NT2/D1 (cell line): ENCODE measurements around the gene BTG4.

Experiments
- DNase-seq: peaks from one replicate; pipeline ENCODE4 v3.0.0-alpha.2; 2011; ENCODE audit warnings: low read depth, low spot score
- H3K27me3 ChIP-seq: 2 replicates; pipeline ENCODE4 v1.6.0; 2011; ENCODE audit warnings: mild to moderate bottlenecking; ENCODE audit not compliant: insufficient read length, insufficient read depth
- H3K36me3 ChIP-seq: 2 replicates; pipeline ENCODE4 v1.6.1; 2011; ENCODE audit warnings: mild to moderate bottlenecking, low read length, mixed read lengths; ENCODE audit not compliant: insufficient read depth, insufficient read length
- H3K4me1 ChIP-seq: 2 replicates; pipeline ENCODE4 v1.5.1; 2011; ENCODE audit not compliant: insufficient read depth, insufficient read length
- H3K4me3 ChIP-seq: 2 replicates; pipeline ENCODE4 v1.5.1; 2011; ENCODE audit warnings: low read depth; ENCODE audit not compliant: insufficient read length
- H3K9ac ChIP-seq: 2 replicates; pipeline ENCODE4 v1.6.0; 2011; ENCODE audit warnings: low read depth; ENCODE audit not compliant: insufficient read length
- H3K9me3 ChIP-seq: 2 replicates; pipeline ENCODE4 v1.5.1; 2011; ENCODE audit warnings: mild to moderate bottlenecking, low read length; ENCODE audit not compliant: insufficient read depth
- SUZ12 ChIP-seq: IDR thresholded peaks from 2 replicates; pipeline ENCODE4 v1.6.1; 2011; ENCODE audit not compliant: insufficient read length, insufficient read depth; ENCODE audit errors: extremely low read depth
- YY1 ChIP-seq: IDR thresholded peaks from 2 replicates; pipeline ENCODE4 v1.6.1; 2011; ENCODE audit not compliant: insufficient read length, insufficient read depth
- ZNF274 ChIP-seq: IDR thresholded peaks from 2 replicates; pipeline ENCODE4 v1.6.1; 2011; ENCODE audit warnings: mild to moderate bottlenecking, low read depth, low read length

BTG4 gene

DNA sequence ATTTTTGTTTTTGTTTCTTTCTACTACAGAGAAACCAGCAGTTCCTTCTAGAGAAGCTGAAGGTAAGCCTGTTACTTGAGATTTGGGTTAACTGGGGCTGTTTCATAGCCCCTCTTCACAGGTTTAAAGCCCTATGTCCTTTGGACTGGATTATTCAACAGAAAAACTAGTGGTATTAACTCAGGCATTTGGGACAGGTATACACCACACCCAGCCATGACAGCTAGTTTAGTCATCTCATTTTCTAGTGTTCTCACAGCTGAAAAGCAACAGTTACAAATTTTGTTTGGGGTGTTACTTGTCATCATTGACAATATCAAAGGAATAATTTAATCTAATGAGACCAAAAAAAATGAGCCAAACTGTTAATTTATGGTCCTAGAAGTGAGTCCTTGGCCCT lies 42.3 kb upstream of the BTG4 start:
- Histone ChIP-seq H3K4me3 (no peak overlapping the region), H3K36me3 (peaks cover 6% of the 10 kb centered on the region), H3K9ac (no peak overlapping the region), H3K27me3 (no peaks in the 10 kb centered on the region), H3K4me1 (no peaks in the 10 kb centered on the region), H3K9me3 (peaks cover 17% of the 10 kb centered on the region)
- no peak for DNase-seq
- TF ChIP-seq SUZ12, result no peak
- TF ChIP-seq ZNF274, result no peak
- TF ChIP-seq YY1, result no peak

DNA sequence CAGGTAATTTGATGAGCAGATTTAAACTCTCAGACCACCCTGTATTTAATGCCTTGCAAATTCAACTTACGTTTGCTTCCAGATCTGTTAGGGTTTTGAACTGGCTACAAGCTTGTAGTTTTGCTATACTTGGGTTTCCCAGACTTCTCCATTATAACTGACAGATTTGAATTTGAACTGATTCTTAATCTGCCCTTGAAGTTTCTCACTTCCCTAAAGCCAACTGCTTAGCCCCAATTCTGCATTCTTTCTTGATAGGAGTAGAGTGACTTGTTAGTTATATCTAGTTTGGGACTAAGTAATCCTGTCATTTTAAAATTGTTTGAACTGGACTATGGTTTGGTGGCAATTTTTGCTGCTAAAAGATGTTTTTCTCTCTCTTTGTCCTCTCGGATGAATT lies 38.1 kb upstream of the BTG4 start:
- Histone ChIP-seq H3K27me3 (no peaks in the 10 kb centered on the region), H3K9me3 (peaks cover 2% of the 10 kb centered on the region; the same call in 1 of the 2 replicates), H3K4me3 (no peak overlapping the region), H3K36me3 (peaks cover 17% of the 10 kb centered on the region), H3K9ac (no peak overlapping the region), H3K4me1 (no peaks in the 10 kb centered on the region)
- DNase-seq, result no peak
- no peak for TF ChIP-seq ZNF274
- no peak for TF ChIP-seq YY1
- TF ChIP-seq SUZ12, result no peak

DNA sequence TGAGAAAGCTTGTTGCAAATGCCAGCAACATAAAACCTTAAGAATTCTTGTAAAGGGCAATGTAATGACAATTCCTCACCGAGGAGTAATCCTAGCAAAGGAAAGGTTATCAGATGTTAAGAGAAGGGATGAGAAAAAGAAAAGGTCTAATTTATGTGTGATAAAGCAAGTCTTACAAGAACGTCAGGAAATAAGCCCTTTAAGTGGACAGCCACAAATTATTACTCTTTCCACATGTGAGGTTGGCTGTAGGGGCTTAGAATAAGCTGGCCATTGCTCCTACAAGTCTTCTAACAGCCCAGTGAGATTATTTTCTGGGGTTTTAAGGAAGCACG lies 37.6 kb upstream of the BTG4 start:
- no peaks in the 10 kb centered on the region for H3K27me3 ChIP-seq
- TF ChIP-seq SUZ12 (no peak), YY1 (no peak), ZNF274 (no peak)
- no peaks in the 10 kb centered on the region for H3K4me1 ChIP-seq
- peaks cover 19% of the 10 kb centered on the region for H3K36me3 ChIP-seq
- H3K9me3 ChIP-seq, result no peaks in the 10 kb centered on the region
- H3K4me3 ChIP-seq, result no peak overlapping the region
- no peak for DNase-seq
- H3K9ac ChIP-seq, result no peak overlapping the region

DNA sequence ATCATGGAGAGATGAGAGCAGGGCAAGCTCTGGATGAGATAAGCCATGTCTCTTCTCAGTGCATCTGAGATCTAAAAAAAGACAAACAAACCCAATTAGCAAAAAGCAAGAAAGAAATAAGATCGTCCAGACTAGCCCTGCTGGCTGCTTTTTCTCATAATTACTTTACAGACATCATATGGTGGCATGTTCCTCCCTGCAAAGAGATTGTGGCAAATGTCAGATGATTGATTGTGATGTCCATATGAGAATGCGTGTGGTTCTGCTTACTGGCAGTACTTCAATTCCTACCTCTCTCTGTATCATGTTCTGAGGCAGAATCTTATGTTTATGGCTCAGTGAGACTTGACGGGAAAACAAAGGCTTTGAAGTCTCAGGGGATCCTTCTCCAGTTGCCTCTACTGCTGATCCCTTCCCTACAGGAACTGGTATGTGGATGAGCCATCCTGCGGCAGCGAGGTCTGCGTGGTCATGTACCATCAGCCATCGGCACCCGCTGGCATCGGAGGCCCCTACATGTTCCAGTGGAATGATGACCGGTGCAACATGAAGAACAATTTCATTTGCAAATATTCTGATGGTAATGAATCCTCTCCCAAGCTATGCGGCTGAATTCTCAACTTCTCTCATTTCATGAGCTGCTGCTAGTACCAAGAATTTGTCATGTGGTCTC lies 37.1 kb upstream of the BTG4 start:
- H3K27me3 ChIP-seq, result no peaks in the 10 kb centered on the region
- no peak for TF ChIP-seq YY1
- TF ChIP-seq SUZ12, result no peak
- TF ChIP-seq ZNF274, result no peak
- H3K36me3 ChIP-seq, result peaks cover 21% of the 10 kb centered on the region
- DNase-seq, result no peak
- H3K9ac ChIP-seq, result no peak overlapping the region
- H3K4me1 ChIP-seq, result no peaks in the 10 kb centered on the region
- H3K4me3 ChIP-seq, result no peak overlapping the region
- H3K9me3 ChIP-seq, result no peaks in the 10 kb centered on the region

DNA sequence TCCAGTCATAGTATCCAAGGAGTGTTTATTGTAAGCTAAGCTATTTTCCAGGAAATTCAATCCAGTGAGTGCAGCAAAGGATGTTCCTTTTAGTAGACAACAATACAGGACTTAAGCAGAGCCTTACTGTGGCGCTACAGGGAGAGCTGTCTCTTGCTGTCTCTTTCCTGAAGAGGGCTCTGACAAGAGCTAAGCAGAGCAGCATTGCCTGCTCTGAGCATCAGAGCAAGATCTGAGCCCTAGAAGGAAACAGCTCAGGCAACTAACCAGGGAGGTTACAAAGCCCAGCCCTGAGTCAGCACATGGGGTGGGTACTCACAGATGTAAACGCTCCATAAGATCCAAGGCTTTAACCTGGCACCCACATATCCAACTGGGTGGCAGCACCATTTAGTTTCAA lies 36.3 kb upstream of the BTG4 start:
- no peak for DNase-seq
- H3K4me3 ChIP-seq, result no peak overlapping the region
- TF ChIP-seq ZNF274 (no peak), YY1 (no peak), SUZ12 (no peak)

DNA sequence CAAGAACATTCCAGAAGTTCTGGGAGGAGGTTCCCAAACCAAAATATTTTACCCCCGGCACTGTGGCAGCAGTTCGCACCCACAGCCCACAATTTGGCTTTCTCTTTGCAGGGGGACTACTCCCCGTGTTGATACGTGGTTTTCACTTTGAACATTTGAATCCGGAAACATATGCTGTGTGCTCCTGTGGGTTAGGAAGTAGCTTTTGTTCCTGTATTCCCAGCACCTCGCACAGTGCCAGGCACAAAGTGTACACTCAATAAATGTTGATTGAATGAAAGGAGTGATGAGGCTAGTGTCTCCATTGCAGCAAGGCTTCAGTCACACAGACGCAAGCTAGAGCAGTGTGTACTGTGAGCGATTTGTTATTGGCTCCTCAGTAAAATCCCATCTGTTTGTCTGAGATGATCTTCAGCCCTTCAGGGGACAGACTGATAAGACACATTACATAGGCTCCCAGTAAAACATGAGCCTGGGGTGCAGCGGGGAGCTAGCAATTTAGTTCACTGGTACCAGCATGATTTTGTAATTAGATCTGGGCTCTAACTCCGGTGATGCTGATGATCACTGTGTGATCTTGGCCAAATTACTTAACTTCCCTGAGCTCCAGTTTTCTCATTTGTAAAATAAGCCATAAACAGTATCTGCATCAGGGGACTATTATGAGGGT lies 30.6 kb upstream of the BTG4 start:
- no peak overlapping the region for H3K4me3 ChIP-seq
- peaks cover 55% of the 10 kb centered on the region for H3K27me3 ChIP-seq
- no peak overlapping the region for H3K9ac ChIP-seq

More for the DNA sequence above, 36.3 kb upstream of the BTG4 start:
- peaks cover 24% of the 10 kb centered on the region for H3K36me3 ChIP-seq
- no peaks in the 10 kb centered on the region for H3K9me3 ChIP-seq
- H3K4me1 ChIP-seq, result no peaks in the 10 kb centered on the region
- no peak overlapping the region for H3K9ac ChIP-seq
- H3K27me3 ChIP-seq, result peaks cover 3% of the 10 kb centered on the region

DNA sequence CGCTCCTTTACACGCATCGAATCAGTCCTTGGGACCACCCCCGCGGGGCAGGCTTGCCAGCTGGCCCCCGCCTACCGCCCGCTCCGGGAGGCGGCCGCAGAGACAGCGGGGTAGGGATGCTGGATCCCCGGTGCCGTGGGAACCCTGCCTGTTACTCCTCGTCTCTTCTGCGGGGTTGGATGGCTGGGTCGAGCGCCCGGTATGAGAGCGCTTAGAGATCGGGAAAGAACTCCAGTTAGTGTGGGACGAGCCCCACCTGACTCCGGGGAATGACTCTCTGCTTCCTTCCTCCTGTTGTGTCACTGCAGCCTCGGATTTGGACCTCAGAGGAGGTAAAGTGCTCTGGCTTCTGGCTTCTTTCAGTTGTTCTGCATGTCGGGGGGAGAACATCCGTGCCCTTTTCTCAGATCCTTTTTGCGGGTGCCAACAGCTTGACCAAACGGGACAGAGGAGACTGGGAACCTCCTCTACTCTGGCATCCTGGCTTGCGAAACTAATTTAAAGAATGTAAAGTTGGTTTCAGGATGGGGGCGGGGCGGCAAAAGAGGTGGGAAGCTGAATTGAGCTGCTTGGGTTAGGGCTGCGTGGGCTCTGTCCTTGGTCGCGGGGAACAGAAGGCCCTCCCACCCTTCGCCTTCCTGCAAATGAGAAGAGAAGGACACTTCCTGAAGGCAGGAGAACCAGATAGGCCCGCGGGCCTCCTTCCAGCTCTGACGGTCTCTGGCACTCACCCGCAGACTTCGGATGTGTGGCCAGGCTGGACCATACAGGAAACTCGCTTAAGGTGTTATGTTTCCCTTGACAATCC lies 29.3 kb upstream of the BTG4 start:
- TF ChIP-seq ZNF274 (no peak), YY1 (no peak), SUZ12 (no peak)
- Histone ChIP-seq H3K9me3 (0 out of 2 replicates have a peak, but pooled peaks cover 4% of the 10 kb centered on the region), H3K9ac (peak overlapping the region; percentile 63), H3K36me3 (peaks cover 17% of the 10 kb centered on the region), H3K4me3 (peak overlapping the region; percentile 61), H3K4me1 (no peaks in the 10 kb centered on the region), H3K27me3 (peaks cover 55% of the 10 kb centered on the region)
- DNase-seq, result no peak

More for the DNA sequence above, 30.6 kb upstream of the BTG4 start:
- TF ChIP-seq ZNF274, result no peak
- no peak for TF ChIP-seq YY1
- TF ChIP-seq SUZ12, result no peak
- Histone ChIP-seq H3K9me3 (0 out of 2 replicates have a peak, but pooled peaks cover 4% of the 10 kb centered on the region), H3K36me3 (peaks cover 24% of the 10 kb centered on the region), H3K4me1 (no peaks in the 10 kb centered on the region)
- no peak for DNase-seq
